GM12878 (cell line): Measurements from ENCODE around the gene SLC6A3.

Experiments used
- JUND ChIP-seq: IDR thresholded peaks from 2 replicates; pipeline ENCODE4 v1.6.1; 2012; ENCODE audit warnings: low read depth, mild to moderate bottlenecking, low read length, improper control_type of control experiment, moderate library complexity
- MYC ChIP-seq: IDR thresholded peaks from 2 replicates; pipeline ENCODE4 v1.6.1; 2011; ENCODE audit warnings: mild to moderate bottlenecking, low read length, moderate library complexity, inconsistent platforms; ENCODE audit not compliant: insufficient read depth, insufficient replicate concordance, insufficient read length, severe bottlenecking

- TF ChIP-seq JUND (no peak), MYC (no peak)
Measured at GRCh38 chr5:1470762-1471211, 25.5 kb upstream of the SLC6A3 start.
